Fibroblast of gingiva (primary cell): ENCODE data around the gene CCDC32.

Experiments
- DNase-seq: peaks from one replicate; pipeline ENCODE4 v3.0.0-alpha.2; 2011; ENCODE audit warnings: low read depth

Gene CCDC32

GRCh38 chr15:40511472-40512133 is 53.2 kb downstream of the CCDC32 start:
- peak; percentile 30 for DNase-seq

DNA sequence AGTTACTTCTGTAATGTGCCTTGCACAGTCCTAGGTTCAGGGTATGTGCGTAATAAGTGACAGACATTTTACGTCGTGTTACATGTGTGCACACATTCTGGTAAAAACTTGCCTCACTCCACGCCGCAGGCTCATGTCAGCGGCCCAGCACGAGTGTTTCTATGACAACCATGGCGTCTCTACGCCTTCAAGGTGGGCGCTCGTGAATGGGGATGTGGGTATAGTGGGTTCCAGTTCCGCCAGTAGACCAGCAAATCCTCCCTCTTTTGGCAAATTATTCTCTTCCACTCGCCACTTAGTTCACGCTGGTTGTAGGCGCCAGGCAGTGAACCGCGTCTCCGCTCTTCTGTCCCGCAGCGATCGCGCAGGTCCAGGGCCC is 53.8 kb downstream of the CCDC32 start:
- no peak for DNase-seq

GRCh38 chr15:40510201-40510600 is 54.6 kb downstream of the CCDC32 start:
- no peak for DNase-seq

- DNase-seq = no peak
These were observed 56.6 kb downstream of the CCDC32 start for GRCh38 chr15:40508216-40508615.

GRCh38 chr15:40506964-40507571 is 57.8 kb downstream of the CCDC32 start:
- peak; percentile 61 for DNase-seq
